ENCODE measurements around the gene NKX6-1. TPM values are rescaled to one million over a fixed set of nuclear protein-coding genes. Genes with fewer than 3 reads are reported as not detected.

Gene NKX6-1
- 0.32 to 0.47 TPM (median 0.41 TPM) in 5 replicates for total RNA-seq (2022; extraction: Qiagen RNA extraction)

DNA sequence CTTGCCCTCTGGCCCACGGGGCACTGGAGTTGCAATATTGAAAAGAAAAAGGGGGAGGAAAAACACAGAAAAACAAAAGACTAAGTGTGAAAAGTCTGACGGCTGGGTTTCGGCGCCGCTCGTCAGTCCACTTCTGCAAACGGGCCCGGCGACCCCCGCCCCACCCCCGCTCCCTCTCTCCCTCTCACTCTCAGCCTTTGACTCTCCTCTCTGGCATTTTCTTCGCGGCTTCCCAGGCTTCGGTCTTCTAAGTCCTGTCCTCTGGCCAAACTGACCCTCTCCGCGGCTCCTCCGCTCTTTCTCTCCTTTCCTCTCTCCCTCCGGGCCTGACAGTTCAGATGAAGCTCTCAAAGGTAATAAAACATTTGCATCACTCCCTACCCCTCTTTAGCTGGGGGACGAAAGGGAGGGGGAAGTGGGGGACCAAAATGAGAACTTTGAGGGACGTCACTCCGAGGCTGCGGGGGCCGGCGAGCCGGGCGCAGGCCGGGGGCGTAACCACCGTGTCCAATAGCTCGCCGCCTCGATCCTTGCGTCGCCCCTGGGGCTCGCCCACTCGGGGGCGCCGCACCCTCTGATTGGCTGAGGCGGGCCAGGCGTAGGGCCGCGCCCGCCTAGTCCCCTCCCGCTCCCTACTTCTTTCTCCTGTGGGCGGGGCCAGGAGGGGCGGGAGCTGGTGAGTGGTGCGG is at the start of gene NKX6-1:
Gene NKX6-1, minus strand, starts transcription at position 358 of the 689 bp plus-strand sequence. CDS start 1,064 bp downstream, outside the sequence.

Other genes with a start within 250 kb of the NKX6-1 start
- 0.39 to 0.67 TPM (median 0.61 TPM) in 5 replicates for gene CDS1, start 83.8 kb upstream of the NKX6-1 start, total RNA-seq (2022; extraction: Qiagen RNA extraction)

Data from A549 treated with Hydrocortisone at 1 μM for 4 hours (cell line).